ENCODE measurements around the gene B3GALNT1.

Gene B3GALNT1, protein sequence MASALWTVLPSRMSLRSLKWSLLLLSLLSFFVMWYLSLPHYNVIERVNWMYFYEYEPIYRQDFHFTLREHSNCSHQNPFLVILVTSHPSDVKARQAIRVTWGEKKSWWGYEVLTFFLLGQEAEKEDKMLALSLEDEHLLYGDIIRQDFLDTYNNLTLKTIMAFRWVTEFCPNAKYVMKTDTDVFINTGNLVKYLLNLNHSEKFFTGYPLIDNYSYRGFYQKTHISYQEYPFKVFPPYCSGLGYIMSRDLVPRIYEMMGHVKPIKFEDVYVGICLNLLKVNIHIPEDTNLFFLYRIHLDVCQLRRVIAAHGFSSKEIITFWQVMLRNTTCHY

DNA sequence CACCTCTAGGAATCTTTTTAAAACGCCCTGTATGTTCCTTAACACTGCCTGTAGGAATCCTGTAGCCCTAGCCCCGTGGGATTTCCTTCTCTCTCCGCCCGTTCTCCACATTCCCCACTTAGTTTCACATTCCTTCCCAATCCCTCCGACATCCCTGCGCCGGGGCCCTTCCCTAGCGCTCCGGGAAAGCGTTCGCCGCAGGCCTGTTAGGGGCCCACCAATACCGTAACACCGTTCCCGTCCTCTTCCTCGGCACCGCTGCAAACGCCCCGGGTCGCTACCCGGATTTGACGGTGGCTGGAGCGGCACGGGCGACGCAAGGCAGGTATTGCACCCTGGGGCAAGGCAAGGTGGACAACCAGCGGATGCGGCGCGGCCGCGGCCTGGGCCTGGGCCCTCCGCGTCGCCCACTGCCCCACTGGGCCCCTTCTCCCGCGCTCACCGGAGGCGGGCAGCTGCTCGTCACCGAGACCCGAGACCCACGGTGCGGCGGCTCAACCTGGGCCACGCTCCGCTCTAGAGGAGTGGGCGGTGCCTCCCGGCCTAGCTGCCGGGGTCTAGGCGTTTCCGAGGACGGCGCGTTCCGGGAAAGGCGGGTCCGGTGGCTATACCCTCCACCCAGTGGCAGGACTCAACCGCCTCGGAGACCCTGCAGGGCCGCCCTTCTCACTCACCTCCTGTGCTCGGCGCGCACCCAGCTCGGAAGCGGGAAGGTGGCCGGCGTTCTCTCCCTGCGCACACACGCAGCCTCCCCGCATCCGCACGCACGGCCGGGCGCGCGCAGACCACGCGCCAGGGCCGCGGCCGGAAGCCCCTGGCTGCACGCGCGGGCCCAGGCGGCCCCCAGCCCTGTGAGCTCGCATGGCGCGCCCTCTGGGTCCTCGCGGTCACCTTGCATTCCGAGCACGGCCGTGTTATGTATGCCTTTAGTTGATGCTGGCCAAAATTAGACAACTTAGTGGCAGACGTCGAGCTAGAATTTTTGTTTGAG lies at the start of gene B3GALNT1:
Gene B3GALNT1 (minus strand): TSS at position 789 of the 991 bp plus-strand sequence. CDS start 18,595 bp downstream, outside the sequence.
- DNase-seq, result no peak

DNA sequence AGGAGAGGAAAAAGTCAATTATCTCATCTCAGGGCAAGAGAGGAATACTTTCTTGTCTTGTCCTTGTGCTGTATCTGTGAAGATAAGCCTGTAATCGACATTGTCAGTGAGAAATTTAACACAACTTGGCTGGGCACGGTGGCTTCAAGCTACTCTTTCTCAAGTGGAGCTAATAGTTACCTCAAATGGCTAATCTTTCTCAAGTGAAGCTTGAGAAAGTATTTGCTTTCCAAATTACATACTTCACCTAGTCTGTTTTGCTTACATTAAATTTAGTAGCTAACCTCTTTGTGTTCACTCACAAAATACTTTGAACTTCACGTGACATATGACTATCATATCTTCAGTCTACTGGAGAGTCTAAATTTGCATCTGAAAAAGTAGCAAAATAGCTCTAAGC lies 48.3 kb upstream of the B3GALNT1 start:
- no peak for DNase-seq

DNA sequence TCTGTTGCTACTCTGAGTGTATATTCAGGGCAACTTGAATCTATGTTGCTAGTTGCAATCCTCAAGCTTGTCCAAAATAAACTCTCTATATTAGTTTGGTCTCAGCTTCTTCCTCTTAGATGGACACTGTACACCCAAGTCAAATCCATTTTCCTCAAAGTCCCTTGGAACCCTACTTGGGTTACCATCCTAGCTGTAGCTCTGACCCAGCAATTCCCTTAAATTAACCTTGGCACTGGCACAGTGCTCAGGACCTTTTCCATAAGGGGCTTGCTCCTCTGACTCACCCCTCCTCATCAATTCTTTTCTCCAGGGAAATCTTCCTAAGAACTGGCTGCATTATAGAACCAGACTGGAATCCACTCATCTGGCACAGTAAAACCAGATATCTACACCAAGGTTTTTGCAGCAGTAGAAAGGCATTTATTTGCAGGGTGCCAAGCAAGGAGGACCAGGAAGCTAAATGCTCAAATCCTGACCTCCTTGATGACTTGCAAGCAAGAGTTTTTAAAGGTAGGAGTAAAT lies 44.9 kb upstream of the B3GALNT1 start:
- no peak for DNase-seq

DNA sequence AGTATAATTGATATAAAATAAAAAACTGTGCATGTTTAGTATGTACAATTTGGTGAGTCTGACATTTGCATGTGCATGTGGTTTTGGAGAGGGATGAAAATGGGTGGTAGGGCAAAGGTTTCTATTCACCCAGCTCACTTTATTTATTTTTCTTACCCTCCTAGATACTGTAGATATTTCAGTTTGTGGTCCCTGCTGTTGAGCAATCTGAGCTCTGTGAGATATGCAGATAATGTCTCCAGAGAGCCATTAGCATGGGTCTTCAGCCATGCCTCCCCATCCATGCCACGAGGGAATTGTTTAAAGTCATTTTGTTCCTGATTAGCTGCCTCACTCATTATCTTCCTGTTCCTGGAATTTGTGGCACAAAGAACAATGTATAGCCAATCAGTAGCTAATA lies 44.4 kb upstream of the B3GALNT1 start:
- no peak for DNase-seq

DNA sequence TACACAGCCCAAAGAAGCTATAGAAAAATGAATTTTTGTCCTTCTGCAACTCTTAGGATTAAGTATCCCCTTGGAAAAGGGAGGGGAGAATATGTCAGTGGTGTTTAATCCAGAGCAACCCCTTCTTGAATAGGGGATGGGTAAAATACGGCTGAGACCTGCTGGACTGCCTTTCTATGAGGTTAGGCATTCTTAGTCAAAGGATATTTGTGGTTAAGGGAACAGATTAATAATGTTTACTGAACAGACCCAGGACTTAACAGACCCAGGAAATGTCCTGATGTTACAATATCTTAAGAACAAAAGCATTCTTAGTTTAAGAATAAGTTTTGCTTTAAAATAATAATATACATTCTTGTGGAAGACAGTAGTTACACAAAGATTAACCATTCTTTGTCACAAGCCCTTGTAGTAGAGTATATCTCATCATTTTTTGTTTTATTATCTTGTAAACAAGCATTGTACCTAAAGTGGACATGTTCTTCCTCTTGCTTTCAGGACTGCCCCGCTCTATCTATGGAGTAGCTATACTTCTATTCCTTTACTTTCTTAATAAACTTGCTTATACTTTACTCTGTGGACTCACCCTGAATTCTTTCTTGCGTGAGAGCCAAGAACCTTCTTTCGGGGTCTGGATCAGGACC lies 43.8 kb upstream of the B3GALNT1 start:
- DNase-seq, result no peak

DNA sequence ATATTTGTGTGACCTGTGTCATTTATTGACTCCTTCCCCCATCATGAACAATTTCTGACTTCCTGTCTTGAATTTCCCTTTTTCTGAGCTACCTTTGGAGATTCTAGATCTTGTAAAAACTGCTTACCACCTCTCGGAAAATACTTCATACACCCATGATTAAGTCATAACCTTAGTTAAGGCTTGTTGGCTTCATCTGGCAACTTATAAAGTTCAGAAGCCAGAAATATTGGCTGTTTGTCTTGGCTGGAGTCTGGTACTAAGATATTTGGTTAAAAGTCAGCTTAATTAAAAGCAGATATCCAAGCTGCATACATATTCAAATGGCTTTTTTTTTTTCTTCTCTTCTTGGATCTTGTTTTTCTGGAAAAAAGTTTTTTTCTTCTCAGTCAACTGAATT lies 37.3 kb upstream of the B3GALNT1 start:
- DNase-seq, result no peak

DNA sequence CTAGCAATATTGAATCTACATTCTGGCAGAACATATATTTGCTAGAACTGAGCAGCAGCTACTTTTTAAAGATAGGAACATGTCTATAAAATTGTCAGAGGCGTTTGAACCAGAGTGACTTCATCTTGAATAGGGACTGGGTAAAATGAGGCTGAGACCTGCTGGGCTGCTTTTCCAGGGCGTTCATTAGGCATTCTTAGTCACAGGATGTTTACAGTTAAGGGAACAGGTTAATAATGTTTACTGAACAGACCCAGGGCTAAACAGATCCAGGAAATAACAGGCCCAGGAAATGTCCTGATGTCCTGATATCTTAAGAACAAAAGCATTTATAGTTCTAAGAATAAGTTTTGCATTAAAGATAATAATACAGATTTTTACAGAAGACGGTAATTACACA lies 34.5 kb upstream of the B3GALNT1 start:
- no peak for DNase-seq

DNA sequence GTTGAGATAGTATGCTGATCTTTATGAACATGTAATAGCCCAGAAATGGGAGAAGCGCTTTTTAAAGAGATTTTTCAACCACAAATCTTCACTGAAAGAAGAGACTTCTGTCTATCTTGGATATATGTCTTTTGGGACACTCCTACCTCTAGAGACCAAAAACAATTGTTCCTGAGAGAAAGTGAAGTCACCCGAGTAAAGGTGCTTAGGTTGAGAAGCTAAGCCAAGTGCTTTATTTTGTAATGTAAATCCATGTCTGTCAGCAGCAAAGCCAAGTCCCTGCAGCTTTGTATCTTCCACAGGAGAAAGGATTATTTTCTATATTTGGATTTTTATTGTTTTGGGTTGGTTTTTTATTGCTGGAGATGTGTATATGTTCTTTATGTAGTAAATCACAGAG lies 32.1 kb upstream of the B3GALNT1 start:
- DNase-seq, result no peak

DNA sequence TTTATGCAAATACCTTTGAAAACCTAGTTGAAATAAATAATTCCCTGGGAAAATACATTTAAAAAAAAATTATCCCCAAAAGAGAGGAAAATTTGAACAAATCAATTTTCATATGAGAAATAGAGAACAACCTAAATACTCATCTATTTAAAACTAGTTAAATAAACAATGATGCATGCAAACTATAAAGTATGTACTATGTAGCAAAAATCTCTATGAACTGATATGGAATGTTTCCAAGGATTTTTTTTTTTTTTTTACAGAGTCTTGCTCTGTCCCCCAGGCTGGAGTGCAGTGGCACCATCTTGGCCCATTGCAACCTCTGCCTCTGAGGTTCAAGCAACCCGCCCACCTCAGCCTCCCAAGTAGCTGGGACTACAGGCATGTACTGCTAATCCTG lies 27.2 kb upstream of the B3GALNT1 start:
- no peak for DNase-seq

DNA sequence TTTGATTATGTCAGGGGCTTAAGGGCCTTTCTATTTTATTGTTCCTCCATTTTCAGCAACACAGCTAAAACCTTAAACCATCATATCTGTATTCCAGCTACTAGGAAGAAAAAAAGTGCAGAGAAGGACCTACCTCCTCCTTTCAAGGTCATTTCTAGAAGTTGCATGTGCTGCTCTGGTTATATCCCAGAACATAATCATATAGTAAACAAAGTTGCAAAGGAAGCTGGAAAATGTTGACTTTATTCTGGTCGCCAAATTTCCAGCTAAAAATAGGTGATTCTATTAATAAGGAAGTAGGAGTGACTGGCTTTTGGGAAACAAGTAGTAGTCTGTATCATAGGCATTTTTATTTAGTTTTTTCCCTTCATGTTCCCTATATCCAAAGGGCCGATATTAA lies 21.3 kb upstream of the B3GALNT1 start:
- no peak for DNase-seq

DNA sequence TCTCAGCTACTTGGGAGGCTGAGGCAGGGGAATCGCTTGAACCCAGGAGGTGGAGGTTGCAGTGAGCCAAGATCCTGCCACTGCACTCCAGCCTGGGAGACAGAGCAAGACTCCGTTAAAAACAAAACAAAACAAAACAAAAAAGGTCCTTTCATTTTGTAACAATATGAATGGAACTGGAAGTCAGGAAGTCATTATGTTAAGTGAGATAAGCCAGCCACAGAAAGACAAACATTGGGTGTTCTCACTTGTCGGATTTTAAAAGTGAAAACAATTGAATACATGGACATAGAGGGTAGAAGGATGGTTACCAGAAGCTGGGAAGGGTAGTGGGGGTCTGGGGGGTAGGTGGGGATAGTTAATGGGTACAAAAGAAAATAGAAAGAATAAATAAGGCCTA lies 12.5 kb upstream of the B3GALNT1 start:
- DNase-seq, result no peak

DNA sequence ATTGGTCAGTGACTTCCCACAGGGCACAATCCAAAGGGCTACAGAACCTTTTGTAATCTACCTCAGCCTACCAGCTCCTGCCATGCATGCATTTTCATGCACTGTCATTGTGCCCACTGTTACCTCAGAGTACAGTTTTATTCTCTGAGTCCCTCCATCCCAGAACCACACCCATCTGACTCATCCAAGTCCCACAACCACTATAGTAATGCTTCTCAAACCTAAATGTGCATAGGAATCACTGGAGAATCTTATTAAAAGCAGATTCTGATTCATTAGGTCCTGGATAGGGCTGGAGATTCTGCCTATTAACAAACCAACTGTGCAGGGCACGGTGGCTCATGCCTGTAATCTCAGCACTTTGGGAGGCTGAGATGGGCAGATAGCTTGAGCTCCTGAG lies 3.7 kb upstream of the B3GALNT1 start:
- DNase-seq, result no peak

DNA sequence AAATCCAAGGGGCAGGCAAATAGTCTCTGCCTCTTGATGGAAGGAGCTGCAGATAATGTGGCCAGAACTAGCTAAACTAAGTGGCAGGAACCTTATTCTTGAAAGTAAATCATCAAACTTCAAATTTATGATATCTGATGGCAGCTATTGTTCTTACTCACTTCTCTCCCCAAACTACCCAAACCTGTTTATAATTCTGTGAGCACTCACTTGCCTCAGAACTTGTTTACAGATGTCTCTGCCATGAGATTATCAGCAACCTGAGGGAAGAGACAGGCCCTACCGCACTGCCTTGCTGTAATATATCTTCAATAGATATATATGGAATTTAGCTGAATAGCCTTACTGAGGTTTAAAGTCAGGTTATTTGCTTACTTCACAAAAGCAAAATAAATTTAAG lies 2.2 kb upstream of the B3GALNT1 start:
- DNase-seq, result no peak

DNA sequence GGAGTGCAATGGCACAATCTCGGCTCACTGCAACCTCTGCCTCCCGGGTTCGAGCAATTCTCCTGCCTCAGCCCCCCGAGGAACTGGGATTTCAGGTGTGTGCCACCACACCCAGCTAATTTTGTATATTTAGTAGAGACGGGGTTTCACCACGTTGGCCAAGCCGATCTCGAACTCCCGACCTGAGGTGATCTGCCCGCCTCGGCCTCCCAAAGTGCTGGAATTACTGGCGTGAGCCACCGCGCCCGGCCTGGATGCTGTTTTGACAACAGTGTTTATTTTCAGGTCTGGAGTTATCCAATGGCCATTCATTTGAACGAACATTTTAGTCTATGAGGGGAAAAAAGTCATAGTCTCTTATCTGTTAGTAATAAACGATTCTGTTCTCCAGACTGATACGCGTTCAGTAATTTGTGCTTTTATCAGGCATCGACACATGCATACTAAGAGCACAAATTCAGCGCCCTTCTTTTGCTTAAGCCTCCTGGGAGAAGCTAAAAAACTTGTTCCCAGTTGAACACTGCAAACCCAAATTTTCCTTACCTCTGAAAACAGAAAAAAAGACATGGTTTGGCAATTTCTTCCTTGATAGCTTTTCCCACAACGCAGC lies 1.3 kb downstream of the B3GALNT1 start:
- no peak for DNase-seq

DNA sequence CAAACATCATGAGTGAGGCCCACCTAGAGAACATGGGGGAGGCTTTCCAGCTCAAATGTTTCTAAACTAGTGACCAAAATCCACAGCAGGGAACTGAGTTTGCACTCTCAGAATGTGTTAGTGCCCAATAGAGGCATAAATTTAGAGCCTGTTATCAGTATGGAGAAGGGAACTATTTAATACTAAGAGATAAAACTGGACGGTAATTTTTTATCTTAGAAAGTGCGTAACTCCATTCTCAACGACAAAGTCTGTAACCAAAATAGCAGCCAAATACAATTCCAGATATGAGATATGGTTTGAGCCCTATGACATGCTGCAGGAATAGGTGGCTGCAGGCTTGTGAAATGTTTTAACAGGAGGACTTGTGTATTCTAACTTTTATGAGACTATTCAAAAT lies 3.5 kb downstream of the B3GALNT1 start:
- DNase-seq, result no peak

DNA sequence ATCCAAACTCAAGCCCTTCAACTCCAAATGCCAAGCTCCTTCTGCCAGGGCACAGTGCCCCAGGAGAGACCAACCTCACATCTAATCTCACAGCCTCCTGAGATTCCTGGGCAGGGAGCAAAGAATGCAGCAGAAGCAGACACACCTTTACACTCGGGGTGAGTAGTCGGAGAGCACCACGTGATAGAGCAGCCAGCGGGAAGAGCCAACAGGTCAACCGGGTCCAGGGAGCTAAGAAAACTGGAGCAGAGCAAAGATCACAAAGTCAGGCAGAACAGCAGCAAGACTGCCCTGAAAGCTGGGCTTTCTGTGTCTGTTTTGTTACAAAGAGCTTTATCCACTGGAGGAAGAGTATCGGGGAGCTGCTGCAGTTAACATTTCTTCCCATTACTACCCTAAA lies 4.2 kb downstream of the B3GALNT1 start:
- DNase-seq, result no peak

DNA sequence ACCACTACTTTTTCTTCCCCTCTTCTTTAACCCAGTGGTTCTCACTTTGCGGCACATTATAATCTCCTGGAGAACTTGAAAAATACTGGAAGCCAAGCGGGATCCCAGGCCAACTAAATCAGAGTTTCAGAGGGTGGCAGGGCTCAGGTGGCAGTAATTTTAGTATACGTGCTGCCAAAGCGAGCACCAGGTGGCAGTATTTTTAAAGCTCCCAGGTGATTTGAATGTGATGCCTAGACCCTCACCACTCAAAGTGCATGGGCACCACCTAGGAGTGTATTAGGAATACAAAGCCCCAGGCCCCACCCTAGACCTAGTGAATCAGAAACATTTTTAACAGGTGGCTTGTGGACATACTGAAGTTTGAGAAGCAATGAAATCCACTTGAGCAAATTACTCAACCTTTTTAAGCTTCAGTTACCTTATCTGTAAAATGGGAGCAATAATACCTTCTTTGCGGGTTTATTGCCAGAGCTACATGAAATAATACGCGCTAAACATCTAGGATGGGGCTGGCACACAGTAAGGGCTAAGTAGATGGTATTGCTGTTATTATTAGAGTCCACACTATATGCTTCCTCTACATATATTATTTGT lies 8.3 kb downstream of the B3GALNT1 start:
- DNase-seq, result no peak

DNA sequence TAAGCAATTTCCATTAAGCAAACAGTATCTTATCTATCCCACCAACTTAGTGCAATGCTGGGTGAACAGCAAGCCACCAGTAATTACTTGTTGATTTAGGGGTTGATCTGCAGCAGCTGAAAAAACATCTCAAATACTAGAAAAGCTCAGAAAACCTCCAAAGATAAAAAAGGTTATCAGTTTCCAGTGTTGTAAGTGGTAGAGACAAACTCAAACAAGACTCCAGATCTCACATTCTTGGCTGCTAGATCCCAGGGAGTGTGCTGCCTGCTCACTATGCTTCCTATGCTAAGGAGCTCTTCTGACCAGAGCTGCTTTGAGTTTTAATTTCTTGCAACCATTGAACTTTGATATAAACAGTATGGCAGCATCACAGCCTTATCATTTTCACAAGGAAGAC lies 11.3 kb downstream of the B3GALNT1 start:
- DNase-seq, result no peak

DNA sequence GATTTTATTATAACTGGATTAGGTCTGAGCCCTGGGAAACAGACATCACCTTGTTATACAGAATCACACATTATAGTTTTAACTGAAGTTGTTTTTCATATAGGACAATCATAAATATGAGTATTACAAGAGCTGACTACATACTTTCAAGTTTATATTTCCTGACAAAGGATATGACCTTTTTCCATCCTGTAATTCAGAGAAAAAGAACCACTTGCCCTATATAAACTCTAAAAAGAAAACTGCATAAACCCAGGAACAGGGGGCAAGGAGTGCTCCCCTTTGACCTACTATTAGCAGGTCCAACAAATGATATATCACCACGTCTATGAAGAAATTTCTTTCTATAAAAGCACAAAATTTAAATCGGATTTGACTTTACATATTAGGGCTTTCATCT lies 20.9 kb downstream of the B3GALNT1 start:
- DNase-seq, result no peak

DNA sequence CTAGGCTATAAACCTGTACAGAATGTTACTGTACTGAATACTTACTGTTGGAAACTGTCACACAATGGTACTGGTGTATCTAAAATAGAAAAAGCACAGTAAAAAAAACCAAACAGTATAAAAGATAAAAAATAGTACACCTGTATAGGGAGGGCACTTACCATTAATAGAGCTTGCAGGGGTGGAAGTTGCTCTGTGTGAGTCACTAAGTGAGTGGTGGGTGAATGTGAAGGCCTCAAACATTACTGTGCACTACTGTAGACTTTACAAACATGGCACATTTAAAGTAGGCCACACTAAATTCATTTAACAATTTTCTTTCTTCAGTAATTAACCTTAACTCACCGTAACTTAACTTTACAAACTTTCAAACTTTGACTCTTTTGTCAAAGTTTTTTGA lies 22.0 kb downstream of the B3GALNT1 start:
- DNase-seq, result no peak

DNA sequence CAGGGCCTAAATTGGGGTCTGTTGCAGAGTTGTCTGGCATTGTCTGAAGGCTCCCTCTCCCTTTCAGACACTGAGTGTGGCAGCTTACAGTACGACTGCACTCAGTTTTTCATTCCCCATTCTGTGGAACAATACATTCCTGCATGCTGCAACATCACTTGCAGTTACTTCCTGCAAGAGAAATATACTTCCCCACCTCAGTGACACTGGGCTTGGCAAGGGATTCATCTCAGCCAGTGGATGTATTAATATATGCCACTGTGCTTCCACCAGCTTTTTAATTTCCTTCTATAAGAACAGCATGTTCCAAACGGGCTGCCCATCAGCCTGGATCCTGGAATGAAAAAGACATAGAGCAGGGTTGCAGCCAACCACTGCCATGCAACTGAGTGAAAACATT lies 23.1 kb downstream of the B3GALNT1 start:
- no peak for DNase-seq

DNA sequence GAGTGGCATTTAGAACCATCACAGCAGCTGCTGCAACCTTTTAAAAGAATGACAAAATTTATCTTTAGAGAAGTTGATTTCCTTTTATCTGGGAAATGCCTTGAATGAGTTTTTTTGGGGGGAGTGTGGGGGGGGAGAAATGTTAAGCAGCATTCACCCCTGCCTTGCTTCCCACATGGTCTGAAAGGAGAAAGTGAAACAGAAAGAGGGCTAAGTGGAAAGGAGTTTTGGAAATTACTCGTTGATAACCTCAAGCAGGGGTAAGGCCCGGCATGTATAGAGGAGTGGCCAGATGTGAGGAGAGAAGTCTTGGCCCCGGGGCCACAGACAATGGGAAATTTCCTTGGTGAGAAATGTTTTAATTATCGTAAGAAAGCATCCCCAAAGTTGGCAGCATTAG lies 23.5 kb downstream of the B3GALNT1 start:
- no peak for DNase-seq

DNA sequence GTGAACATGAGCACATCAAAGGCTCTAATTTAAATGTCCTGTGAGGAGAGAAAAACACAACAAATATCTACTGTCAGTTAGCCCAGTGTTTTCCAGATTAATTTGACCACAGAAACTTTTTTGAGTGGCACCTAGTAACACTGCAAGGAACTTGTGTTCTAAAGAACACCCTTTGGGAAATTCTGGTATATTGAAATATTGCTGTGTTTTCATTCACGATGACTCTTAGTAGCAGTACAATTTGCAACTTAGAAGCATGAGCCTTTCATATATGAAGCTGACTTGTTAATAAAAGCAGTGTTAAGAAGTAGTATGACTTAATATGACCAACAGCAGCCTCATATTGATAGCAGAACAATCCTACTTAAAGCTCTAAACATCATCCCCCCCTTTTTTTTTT lies 32.0 kb downstream of the B3GALNT1 start:
- DNase-seq, result no peak

All from stimulated activated naive CD4-positive, alpha-beta T cell treated with Interleukin-2 at 50 U/mL for 16 hours (primary cell).